Right lobe of liver (tissue), 4 donors: ENCODE data around the gene UROS.

Experiments used
- POLR2A ChIP-seq: fragments of 450-650 bp; IDR thresholded peaks from one replicate; pipeline ENCODE4 v1.6.1; 2017; ENCODE audit warnings: antibody characterized with exemption, mild to moderate bottlenecking
- TF ChIP-seq, protein P1 (sequence below), 4 donors: fragments of 200-600 bp in 3 of 4; fragments of 450-650 bp in 1 of 4; IDR thresholded peaks; one replicate each; pipeline versions ENCODE4 v1.5.1 to v1.8.0; 2016 to 2022; ENCODE audit warnings: antibody characterized with exemption in 4 of 4, mild to moderate bottlenecking in 2 of 4
- donor health status: DM: no; HTN: no; CAD: no.
- donor health status: DM: no; HTN: no; CAD: no.
- donor health status: DM: no; HTN: yes; CAD: no.

DNA sequence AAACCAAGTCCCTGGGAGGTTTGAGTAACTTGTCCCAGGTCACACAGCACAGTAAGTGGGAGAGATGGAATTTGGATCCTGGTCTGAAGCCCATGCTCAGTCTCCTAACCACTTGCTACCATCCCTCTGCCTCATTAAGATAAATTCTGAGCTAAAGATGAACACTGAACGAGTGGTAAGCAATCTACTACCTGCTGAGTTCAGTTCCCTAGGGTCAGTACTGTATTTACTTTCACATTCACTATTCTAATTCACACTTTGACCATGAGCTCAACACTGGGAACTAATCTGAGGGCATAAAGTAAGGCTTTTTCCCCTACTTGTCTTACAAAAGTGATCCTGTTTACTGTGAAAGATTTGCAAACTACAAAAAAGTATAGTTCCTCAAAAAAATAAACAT is 2.4 kb downstream of the UROS start:
- TF ChIP-seq, protein P1, sequence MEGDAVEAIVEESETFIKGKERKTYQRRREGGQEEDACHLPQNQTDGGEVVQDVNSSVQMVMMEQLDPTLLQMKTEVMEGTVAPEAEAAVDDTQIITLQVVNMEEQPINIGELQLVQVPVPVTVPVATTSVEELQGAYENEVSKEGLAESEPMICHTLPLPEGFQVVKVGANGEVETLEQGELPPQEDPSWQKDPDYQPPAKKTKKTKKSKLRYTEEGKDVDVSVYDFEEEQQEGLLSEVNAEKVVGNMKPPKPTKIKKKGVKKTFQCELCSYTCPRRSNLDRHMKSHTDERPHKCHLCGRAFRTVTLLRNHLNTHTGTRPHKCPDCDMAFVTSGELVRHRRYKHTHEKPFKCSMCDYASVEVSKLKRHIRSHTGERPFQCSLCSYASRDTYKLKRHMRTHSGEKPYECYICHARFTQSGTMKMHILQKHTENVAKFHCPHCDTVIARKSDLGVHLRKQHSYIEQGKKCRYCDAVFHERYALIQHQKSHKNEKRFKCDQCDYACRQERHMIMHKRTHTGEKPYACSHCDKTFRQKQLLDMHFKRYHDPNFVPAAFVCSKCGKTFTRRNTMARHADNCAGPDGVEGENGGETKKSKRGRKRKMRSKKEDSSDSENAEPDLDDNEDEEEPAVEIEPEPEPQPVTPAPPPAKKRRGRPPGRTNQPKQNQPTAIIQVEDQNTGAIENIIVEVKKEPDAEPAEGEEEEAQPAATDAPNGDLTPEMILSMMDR (IDR thresholded peaks at IDR 0.05): no peak
- no peak for TF ChIP-seq POLR2A
